CD14-positive monocyte (primary cell): ENCODE data around the gene MAD1L1. TPM values are rescaled to one million over a fixed set of nuclear protein-coding genes. Genes with fewer than 3 reads are reported as not detected.

ENCODE experiments used
- DNase-seq, 3 donors: peaks; one replicate each; pipeline ENCODE4 v3.0.0-alpha.2; 2011 to 2022
- H2AFZ ChIP-seq: 2 replicates; pipeline ENCODE4 v1.6.0; 2012; ENCODE audit warnings: mild to moderate bottlenecking, low read depth, low read length, inconsistent platforms; ENCODE audit not compliant: insufficient read depth, poor library complexity, severe bottlenecking
- H3K27ac ChIP-seq, 2 donors: 1 replicate in 1 of 2; 2 replicates in 1 of 2; pipeline ENCODE4 v1.5.1; 2012 to 2013; ENCODE audit warnings: low read length in 2 of 2, control low read depth in 1 of 2, inconsistent platforms in 1 of 2, low read depth in 1 of 2, mild to moderate bottlenecking in 1 of 2
- H3K27me3 ChIP-seq, 2 donors: one replicate each; pipeline versions ENCODE4 v1.6.0 to v1.6.1; 2011 to 2013; ENCODE audit warnings: low read length in 2 of 2; ENCODE audit not compliant: control insufficient read depth in 2 of 2, insufficient read depth in 2 of 2
- H3K36me3 ChIP-seq, 2 donors: replicated peaks in 1 of 2; 1 replicate in 1 of 2; 2 replicates in 1 of 2; pipeline versions ENCODE4 v1.5.1 to v1.6.1; 2012 to 2013; ENCODE audit warnings: low read length in 2 of 2, control low read depth in 1 of 2, inconsistent platforms in 1 of 2, mild to moderate bottlenecking in 1 of 2; ENCODE audit not compliant: insufficient read depth in 2 of 2, control insufficient read depth in 1 of 2
- H3K4me1 ChIP-seq, 2 donors: 1 replicate in 1 of 2; 2 replicates in 1 of 2; pipeline versions ENCODE4 v1.5.1 to v1.6.1; 2012 to 2013; ENCODE audit warnings: low read length in 2 of 2, control low read depth in 1 of 2, inconsistent platforms in 1 of 2, mild to moderate bottlenecking in 1 of 2, moderate library complexity in 1 of 2; ENCODE audit not compliant: insufficient read depth in 2 of 2, control insufficient read depth in 1 of 2
- H3K4me2 ChIP-seq: replicated peaks from 2 replicates; pipeline ENCODE3; 2012; ENCODE audit warnings: low read length, moderate library complexity, mild to moderate bottlenecking; ENCODE audit not compliant: poor library complexity, severe bottlenecking; ENCODE audit errors: extremely low read depth
- H3K4me3 ChIP-seq, 3 experiments: fragments of 200-600 bp in 1 of 3; sonication (generic) in 1 of 3; replicated peaks in 1 of 3; 1 replicate in 2 of 3; 2 replicates in 1 of 3; pipeline ENCODE4 v1.5.1; 2011 to 2013; ENCODE audit warnings: low read length in 3 of 3, mild to moderate bottlenecking in 3 of 3, control low read depth in 2 of 3, low read depth in 2 of 3, inconsistent platforms in 1 of 3, moderate library complexity in 1 of 3
- H3K79me2 ChIP-seq: 2 replicates; pipeline ENCODE4 v1.6.0; 2012; ENCODE audit warnings: mild to moderate bottlenecking, control low read depth, inconsistent platforms, low read length, moderate library complexity; ENCODE audit not compliant: insufficient read depth
- H3K9ac ChIP-seq: 2 replicates; pipeline ENCODE4 v1.6.0; 2017; ENCODE audit warnings: low read length, mild to moderate bottlenecking; ENCODE audit not compliant: insufficient read depth, poor library complexity, severe bottlenecking
- H3K9me3 ChIP-seq, 2 donors: replicated peaks in 1 of 2; 1 replicate in 1 of 2; 2 replicates in 1 of 2; pipeline versions ENCODE4 v1.5.1 to v1.6.1; 2012 to 2013; ENCODE audit warnings: low read length in 2 of 2, control low read depth in 1 of 2; ENCODE audit not compliant: control insufficient read depth in 1 of 2, insufficient read depth in 1 of 2
- H4K20me1 ChIP-seq: 2 replicates; pipeline ENCODE4 v1.6.0; 2012; ENCODE audit warnings: mild to moderate bottlenecking, low read length, control low read depth, moderate library complexity; ENCODE audit not compliant: insufficient read depth
- H3K27ac Mint-ChIP-seq, 7 donors: one replicate each; pipeline ENCODE4 v1.8.0; 2020; ENCODE audit warnings: mild to moderate bottlenecking in 7 of 7, mixed read lengths in 7 of 7, moderate library complexity in 6 of 7, inconsistent platforms in 2 of 7
- H3K27me3 Mint-ChIP-seq, 3 donors: one replicate each; pipeline ENCODE4 v1.8.0; 2021 to 2022; ENCODE audit warnings: low read depth in 3 of 3, mild to moderate bottlenecking in 3 of 3, mixed read lengths in 3 of 3, moderate library complexity in 3 of 3, inconsistent platforms in 1 of 3
- H3K36me3 Mint-ChIP-seq, 2 donors: one replicate each; pipeline ENCODE4 v1.8.0; 2020; ENCODE audit warnings: mixed read lengths in 2 of 2, inconsistent platforms in 1 of 2, mild to moderate bottlenecking in 1 of 2
- H3K4me1 Mint-ChIP-seq: one replicate; pipeline ENCODE4 v1.8.0; 2020; ENCODE audit warnings: mild to moderate bottlenecking, mixed read lengths
- H3K4me3 Mint-ChIP-seq, 2 donors: one replicate each; pipeline ENCODE4 v1.8.0; 2020; ENCODE audit warnings: mild to moderate bottlenecking in 2 of 2, mixed read lengths in 2 of 2, moderate library complexity in 1 of 2
- H3K9me3 Mint-ChIP-seq, 7 donors: one replicate each; pipeline ENCODE4 v1.8.0; 2020 to 2022; ENCODE audit warnings: mixed read lengths in 7 of 7, mild to moderate bottlenecking in 6 of 7, moderate library complexity in 6 of 7, inconsistent platforms in 2 of 7
- CTCF ChIP-seq: fragments of 200-600 bp; IDR thresholded peaks from one replicate; pipeline ENCODE4 v1.8.0; 2022; ENCODE audit warnings: antibody characterized with exemption, mild to moderate bottlenecking
- WGBS: methylation state at CpG from one replicate; pipeline ENCODE4 v1.1.5; 2013; ENCODE audit warnings: missing lambda C conversion rate; ENCODE audit not compliant: insufficient coverage; 5-methylcytosine and 5-hydroxymethylcytosine counted together
- intact Hi-C, 2 donors: fragments of 100-400 bp; cut with micrococcal nuclease; formaldehyde crosslinking; loops; one replicate each; pipeline versions ENCODE4 v1.15.0 to v1.15.1; 2023
- polyA plus RNA-seq, 3 donors: library from polyadenylated mRNA; depleted of rRNA in 1 of 3; unstranded in 2 of 3; stranded (reverse) in 1 of 3; fragments of 300-500 nt in 2 of 3; fragments of >200 nt in 1 of 3; fragmentation: Illumina TruSeq in 2 of 3; gene quantifications; 1 replicate in 2 of 3; 2 replicates in 1 of 3; pipeline ENCODE4 v1.2.3, GENCODE V29; 2012 to 2021

MAD1L1 gene
- polyA plus RNA-seq, 3 donors = 22.0 to 39.4 (median 33.2) TPM

- Histone ChIP-seq H3K36me3 (no peaks in the 10 kb centered on the region), H3K27ac (no peak overlapping the region), H3K79me2 (no peaks in the 10 kb centered on the region), H3K4me1 (no peaks in the 10 kb centered on the region), H3K4me3 (no peak overlapping the region), H3K27me3 (no peaks in the 10 kb centered on the region), H3K9me3 (no peaks in the 10 kb centered on the region), H3K4me2 (no peak overlapping the region), H4K20me1 (no peaks in the 10 kb centered on the region), H3K9ac (no peak overlapping the region), H2AFZ (no peak overlapping the region)
- no peaks in the 10 kb centered on the region for H3K4me1 Mint-ChIP-seq
- 80% methylated on average over 7 of the region's 11 CpGs for WGBS
- intact Hi-C loops = no loop called here
- DNase-seq = no peak
- peak overlapping the region in 1 of 7 donors; percentile 40 for H3K27ac Mint-ChIP-seq
- H3K36me3 Mint-ChIP-seq = peaks cover 8 to 25% of the 10 kb centered on the region in 2 donors
- H3K27me3 Mint-ChIP-seq = no peaks in the 10 kb centered on the region
- H3K9me3 Mint-ChIP-seq = peaks cover 0 to 2% (median 0%) of the 10 kb centered on the region in 7 donors
- H3K4me3 Mint-ChIP-seq = no peak overlapping the region
- no peak for TF ChIP-seq CTCF
Measured at GRCh38 chr7:1995426-1995825, 237.3 kb downstream of the MAD1L1 start.

- H3K27ac Mint-ChIP-seq = peak overlapping the region in 1 of 7 donors; percentile 41
- Histone ChIP-seq H3K4me2 (no peak overlapping the region), H4K20me1 (no peaks in the 10 kb centered on the region), H3K36me3 (no peaks in the 10 kb centered on the region), H3K79me2 (no peaks in the 10 kb centered on the region), H3K9me3 (no peaks in the 10 kb centered on the region), H3K4me3 (no peak overlapping the region), H2AFZ (no peak overlapping the region), H3K4me1 (no peaks in the 10 kb centered on the region), H3K9ac (no peak overlapping the region), H3K27me3 (no peaks in the 10 kb centered on the region), H3K27ac (no peak overlapping the region)
- peaks cover 3 to 25% of the 10 kb centered on the region in 2 donors for H3K36me3 Mint-ChIP-seq
- no peak for DNase-seq
- H3K9me3 Mint-ChIP-seq = peaks cover 0 to 2% (median 0%) of the 10 kb centered on the region in 7 donors
- no peak for TF ChIP-seq CTCF
- no peaks in the 10 kb centered on the region for H3K27me3 Mint-ChIP-seq
- intact Hi-C loops = no loop called here
- WGBS = 96% methylated on average over 13 of the region's 13 CpGs
- H3K4me3 Mint-ChIP-seq = no peak overlapping the region
- H3K4me1 Mint-ChIP-seq = no peaks in the 10 kb centered on the region
Measured at GRCh38 chr7:1994931-1995330, 237.8 kb downstream of the MAD1L1 start.
